SK-N-SH treated with all-trans-retinoic acid at 6 μM for 48 hours (cell line): ENCODE measurements around the gene TGFBR2.
"Not testable (repeated sequence)": the region's sequence is repeated elsewhere in the genome, so short reads cannot be mapped to it uniquely, and the experiment has no call there.

Source experiments
- ATAC-seq: fragments of 200-7000 bp; cut with Tn5 transposase; 3 replicates; pipeline ENCODE4 v1.9.1; 2020; ENCODE audit warnings: mild to moderate bottlenecking, moderate library complexity
- ARNTL ChIP-seq: fragments of 450-650 bp; formaldehyde crosslinking; IDR thresholded peaks from 2 replicates; pipeline ENCODE4 v1.5.0; 2020; ENCODE audit warnings: low read depth, mild to moderate bottlenecking, moderate library complexity, borderline replicate concordance
- BACH2 ChIP-seq: fragments of 250-450 bp; sonication (Bioruptor Pico); IDR thresholded peaks from 2 replicates; pipeline ENCODE4 v1.9.0; 2021; ENCODE audit warnings: mild to moderate bottlenecking, borderline replicate concordance
- CREB5 ChIP-seq: fragments of 250-450 bp; sonication (Bioruptor Pico); IDR thresholded peaks from 2 replicates; pipeline ENCODE4 v1.5.1; 2020; ENCODE audit warnings: low read depth, mild to moderate bottlenecking, moderate library complexity
- CSRNP3 ChIP-seq: fragments of 250-450 bp; sonication (Bioruptor Pico); IDR thresholded peaks from 2 replicates; pipeline ENCODE4 v1.5.1; 2021; ENCODE audit warnings: mild to moderate bottlenecking, moderate library complexity
- ESRRG ChIP-seq: fragments of 250-450 bp; sonication (Bioruptor Pico); IDR thresholded peaks from 2 replicates; pipeline ENCODE4 v1.6.1; 2021; ENCODE audit warnings: mild to moderate bottlenecking
- GLIS3 ChIP-seq: fragments of 250-450 bp; sonication (Bioruptor Pico); IDR thresholded peaks from 2 replicates; pipeline ENCODE4 v1.5.0; 2020; ENCODE audit warnings: mild to moderate bottlenecking, moderate library complexity
- ISL1 ChIP-seq: fragments of 250-450 bp; sonication (Bioruptor Pico); IDR thresholded peaks from 2 replicates; pipeline ENCODE4 v2.1.2; 2022; ENCODE audit warnings: mild to moderate bottlenecking, moderate library complexity
- PATZ1 ChIP-seq: fragments of 250-450 bp; sonication (Bioruptor Pico); IDR thresholded peaks from 2 replicates; pipeline ENCODE4 v1.8.0; 2020; ENCODE audit warnings: mild to moderate bottlenecking, moderate library complexity, borderline replicate concordance
- PPARA ChIP-seq: fragments of 250-450 bp; sonication (Bioruptor Pico); IDR thresholded peaks from 2 replicates; pipeline ENCODE4 v1.5.0; 2020; ENCODE audit warnings: mild to moderate bottlenecking, borderline replicate concordance
- RARB ChIP-seq: fragments of 250-450 bp; sonication (Bioruptor Pico); IDR thresholded peaks from 2 replicates; pipeline ENCODE4 v1.8.0; 2021; ENCODE audit warnings: mild to moderate bottlenecking, moderate library complexity
- SNAI2 ChIP-seq: fragments of 250-450 bp; sonication (Bioruptor Pico); IDR thresholded peaks from 2 replicates; pipeline ENCODE4 v1.5.0; 2020; ENCODE audit warnings: mild to moderate bottlenecking, moderate library complexity
- TCF4 ChIP-seq: fragments of 250-450 bp; sonication (Bioruptor Pico); IDR thresholded peaks from 2 replicates; pipeline ENCODE4 v1.8.0; 2021; ENCODE audit warnings: mild to moderate bottlenecking, moderate library complexity, borderline replicate concordance
- TOX ChIP-seq: fragments of 250-450 bp; sonication (Bioruptor Pico); IDR thresholded peaks from 2 replicates; pipeline ENCODE4 v1.8.0; 2021; ENCODE audit warnings: mild to moderate bottlenecking, moderate library complexity, borderline replicate concordance
- TSHZ2 ChIP-seq: fragments of 250-450 bp; sonication (Bioruptor Pico); IDR thresholded peaks from 2 replicates; pipeline ENCODE4 v1.5.0; 2020; ENCODE audit warnings: mild to moderate bottlenecking, moderate library complexity
- ZC3H10 ChIP-seq: fragments of 250-450 bp; sonication (Bioruptor Pico); IDR thresholded peaks from 2 replicates; pipeline ENCODE4 v1.5.1; 2021; ENCODE audit warnings: mild to moderate bottlenecking, moderate library complexity
- ZFP3 ChIP-seq: fragments of 250-450 bp; sonication (Bioruptor Pico); IDR thresholded peaks from 2 replicates; pipeline ENCODE4 v1.5.0; 2020; ENCODE audit warnings: mild to moderate bottlenecking, moderate library complexity
- ZFP30 ChIP-seq: fragments of 450-650 bp; formaldehyde crosslinking; IDR thresholded peaks from 2 replicates; pipeline ENCODE4 v1.5.0; 2022; ENCODE audit warnings: mild to moderate bottlenecking, moderate library complexity
- ZNF70 ChIP-seq: fragments of 450-650 bp; formaldehyde crosslinking; IDR thresholded peaks from 2 replicates; pipeline ENCODE4 v1.5.0; 2020; ENCODE audit warnings: mild to moderate bottlenecking, moderate library complexity
- ZNF8 ChIP-seq: fragments of 450-650 bp; formaldehyde crosslinking; IDR thresholded peaks from 2 replicates; pipeline ENCODE4 v1.5.0; 2020; ENCODE audit warnings: mild to moderate bottlenecking, moderate library complexity

The TGFBR2 gene

GRCh38 chr3:30667280-30667651 lies 60.9 kb downstream of the TGFBR2 start (continued):
- TF ChIP-seq CSRNP3 (CRISPR knock-in tag): no peak
- no peak for TF ChIP-seq ESRRG
- no peak for TF ChIP-seq TCF4
- TF ChIP-seq PPARA (CRISPR knock-in tag): no peak

- TF ChIP-seq ESRRG (no peak), BACH2 (CRISPR knock-in tag) (no peak), ZC3H10 (CRISPR knock-in tag) (no peak), GLIS3 (CRISPR knock-in tag) (no peak), ZNF8 (CRISPR knock-in tag) (no peak), CSRNP3 (CRISPR knock-in tag) (no peak), ISL1 (CRISPR knock-in tag) (no peak), ZFP3 (CRISPR knock-in tag) (no peak), ZNF70 (CRISPR knock-in tag) (no peak), SNAI2 (CRISPR knock-in tag) (no peak), CREB5 (CRISPR knock-in tag) (no peak), TOX (no peak), TCF4 (no peak), TSHZ2 (no peak)
- no peak for ATAC-seq
Measured at GRCh38 chr3:30668051-30668609, 61.7 kb downstream of the TGFBR2 start.

GRCh38 chr3:30669360-30669934 lies 63.0 kb downstream of the TGFBR2 start:
- ATAC-seq: not testable (repeated sequence)

GRCh38 chr3:30670292-30670691 lies 63.9 kb downstream of the TGFBR2 start:
- no peak for ATAC-seq
- no peak for TF ChIP-seq CSRNP3 (CRISPR knock-in tag)
- TF ChIP-seq CREB5 (CRISPR knock-in tag): no peak
- no peak for TF ChIP-seq ZNF70 (CRISPR knock-in tag)
- no peak for TF ChIP-seq ISL1 (CRISPR knock-in tag)
- no peak for TF ChIP-seq TCF4
- TF ChIP-seq TSHZ2: no peak
- no peak for TF ChIP-seq RARB
- TF ChIP-seq BACH2 (CRISPR knock-in tag): no peak
- no peak for TF ChIP-seq ARNTL (CRISPR knock-in tag)
- no peak for TF ChIP-seq TOX
- no peak for TF ChIP-seq GLIS3 (CRISPR knock-in tag)
- TF ChIP-seq ZFP3 (CRISPR knock-in tag): no peak
- TF ChIP-seq ZFP30 (CRISPR knock-in tag): no peak
- TF ChIP-seq PPARA (CRISPR knock-in tag): no peak
- no peak for TF ChIP-seq ESRRG
- no peak for TF ChIP-seq PATZ1 (CRISPR knock-in tag)
- TF ChIP-seq SNAI2 (CRISPR knock-in tag): no peak
